K562 (cell line): ENCODE results near the gene TFPT. TPM values are rescaled to one million over a fixed set of nuclear protein-coding genes. Genes with fewer than 3 reads are reported as not detected.

Source experiments
- BMI1 ChIP-seq: fragments of 150-350 bp; IDR thresholded peaks from 2 replicates; pipeline ENCODE4 v1.6.1; 2014; ENCODE audit warnings: low read length
- CCNT2 ChIP-seq: IDR thresholded peaks from 2 replicates; pipeline ENCODE4 v1.6.1; 2011; ENCODE audit warnings: borderline replicate concordance, low read depth, mild to moderate bottlenecking, moderate library complexity, mixed read lengths, low read length; ENCODE audit not compliant: insufficient read length; ENCODE audit errors: extremely low read depth
- CXXC5 ChIP-seq: fragments of 250-450 bp; sonication (Bioruptor Pico); IDR thresholded peaks from 2 replicates; pipeline ENCODE4 v1.8.0; 2022; ENCODE audit warnings: inconsistent platforms, mild to moderate bottlenecking, moderate library complexity
- DDX20 ChIP-seq: fragments of 450-650 bp; IDR thresholded peaks from 2 replicates; pipeline ENCODE4 v1.6.1; 2016; ENCODE audit warnings: missing genetic modification characterization, low read depth, mild to moderate bottlenecking, missing compliant biosample characterization, moderate library complexity
- EWSR1 ChIP-seq: fragments of 450-650 bp; IDR thresholded peaks from 2 replicates; pipeline ENCODE4 v1.6.1; 2018; ENCODE audit warnings: borderline replicate concordance, mild to moderate bottlenecking, low read depth, moderate library complexity; ENCODE audit not compliant: partially characterized antibody
- GABPB1 ChIP-seq: sonication (generic); formaldehyde crosslinking; IDR thresholded peaks from 2 replicates; pipeline ENCODE4 v1.8.0; 2022; ENCODE audit warnings: mild to moderate bottlenecking, missing genetic modification reagents
- JUND ChIP-seq, 2 experiments: IDR thresholded peaks; 2 replicates in 1 of 2; 3 replicates in 1 of 2; pipeline ENCODE4 v1.6.1; 2011; ENCODE audit warnings: borderline replicate concordance in 2 of 2, low read depth in 2 of 2, low read length in 2 of 2, improper control_type of control experiment in 1 of 2, missing biosample characterization in 1 of 2, missing genetic modification characterization in 1 of 2, missing genetic modification reagents in 1 of 2
- KAT7 ChIP-seq: sonication (generic); formaldehyde crosslinking; IDR thresholded peaks from 2 replicates; pipeline ENCODE4 v1.8.0; 2022; ENCODE audit warnings: missing genetic modification reagents, mild to moderate bottlenecking, borderline replicate concordance
- KAT8 ChIP-seq: fragments of 450-650 bp; IDR thresholded peaks from 2 replicates; pipeline ENCODE4 v1.6.1; 2016; ENCODE audit warnings: low read depth, mild to moderate bottlenecking
- KDM4B ChIP-seq, 2 experiments: fragments of 450-650 bp in 1 of 2; sonication (generic) in 1 of 2; IDR thresholded peaks; 2 replicates each; pipeline ENCODE4 v1.6.1; 2016 to 2017; ENCODE audit warnings: borderline replicate concordance in 2 of 2, antibody characterized with exemption in 1 of 2, low read depth in 1 of 2, mild to moderate bottlenecking in 1 of 2
- NR3C1 ChIP-seq: sonication (generic); formaldehyde crosslinking; IDR thresholded peaks from 2 replicates; pipeline ENCODE4 v1.8.1; 2022; ENCODE audit warnings: missing genetic modification reagents
- PML ChIP-seq: IDR thresholded peaks from 2 replicates; pipeline ENCODE4 v1.6.1; 2012; ENCODE audit warnings: low read length, inconsistent platforms
- POLR2AphosphoS5 ChIP-seq: IDR thresholded peaks from 2 replicates; pipeline ENCODE4 v1.6.1; 2011; ENCODE audit warnings: mild to moderate bottlenecking, low read depth, low read length, moderate library complexity; ENCODE audit not compliant: control insufficient read depth, insufficient read depth
- PRPF4 ChIP-seq: fragments of 200-400 bp; formaldehyde crosslinking; IDR thresholded peaks from one replicate; pipeline ENCODE4 v1.6.1; 2017; ENCODE audit warnings: low read length, low read depth, mild to moderate bottlenecking; ENCODE audit not compliant: insufficient read depth, poor library complexity, severe bottlenecking
- RBM14 ChIP-seq: fragments of 200-400 bp; formaldehyde crosslinking; IDR thresholded peaks from 2 replicates; pipeline ENCODE4 v1.6.1; 2018; ENCODE audit warnings: low read depth, mild to moderate bottlenecking, low read length, moderate library complexity, borderline replicate concordance; ENCODE audit not compliant: insufficient read depth
- RNF2 ChIP-seq: sonication (generic); IDR thresholded peaks from 2 replicates; pipeline ENCODE4 v1.6.1; 2016
- SAFB ChIP-seq: fragments of 200-400 bp; formaldehyde crosslinking; IDR thresholded peaks from 2 replicates; pipeline ENCODE4 v1.6.1; 2017; ENCODE audit warnings: low read depth, low read length, borderline replicate concordance
- SP2 ChIP-seq: IDR thresholded peaks from 2 replicates; pipeline ENCODE4 v1.6.1; 2011; ENCODE audit warnings: mild to moderate bottlenecking, low read depth, low read length, moderate library complexity; ENCODE audit not compliant: poor library complexity, severe bottlenecking; ENCODE audit errors: extremely low read depth
- SRSF1 ChIP-seq: fragments of 200-400 bp; formaldehyde crosslinking; IDR thresholded peaks from 2 replicates; pipeline ENCODE4 v1.6.1; 2017; ENCODE audit warnings: mild to moderate bottlenecking, low read depth, low read length, moderate library complexity
- ZC3H11A ChIP-seq: IDR thresholded peaks from 2 replicates; pipeline ENCODE4 v1.6.1; 2012; ENCODE audit warnings: low read depth, low read length, improper control_type of control experiment
- ZNF175 ChIP-seq: fragments of 200-800 bp; sonication (Bioruptor generic); IDR thresholded peaks from 2 replicates; pipeline ENCODE4 v1.6.1; 2016; ENCODE audit warnings: low read depth, mild to moderate bottlenecking, missing genetic modification characterization, missing compliant biosample characterization
- ZNF224 ChIP-seq: sonication (generic); formaldehyde crosslinking; IDR thresholded peaks from 2 replicates; pipeline ENCODE4 v1.8.0; 2022; ENCODE audit warnings: mild to moderate bottlenecking, missing genetic modification reagents
- ZNF57 ChIP-seq: fragments of 450-650 bp; formaldehyde crosslinking; IDR thresholded peaks from 2 replicates; pipeline ENCODE4 v1.4.0; 2020; ENCODE audit warnings: mild to moderate bottlenecking, moderate library complexity
- polyA plus RNA-seq, 8 experiments: library from polyadenylated mRNA; depleted of rRNA in 4 of 8; stranded (reverse) in 5 of 8; unstranded in 3 of 8; fragments of >200 nt; fragmentation: Nextera tagmentation in 2 of 8; fragmentation: Illumina TruSeq in 1 of 8; extraction: Ambion mirVana in 2 of 8; extraction: Trizol in 1 of 8; gene quantifications; 2 replicates each; pipeline versions ENCODE4 v1.2.1 to v1.2.3, GENCODE V29; 2011 to 2014; ENCODE audit warnings: inconsistent platforms in 1 of 8, missing spikeins in 1 of 8
- total RNA-seq, 7 experiments: library from RNA; depleted of rRNA in 6 of 7; stranded (reverse); fragments of >200 nt in 6 of 7; fragmentation: Illumina TruSeq in 2 of 7; extraction: Trizol in 2 of 7; gene quantifications; 2 replicates each; pipeline versions ENCODE4 v1.2.1 to v1.2.3, GENCODE V29; 2011 to 2021; ENCODE audit warnings: low replicate concordance in 1 of 7
- TF ChIP-seq, protein P1 (sequence below): sonication (generic); formaldehyde crosslinking; IDR thresholded peaks from 2 replicates; pipeline ENCODE4 v1.8.0; 2022; ENCODE audit warnings: mild to moderate bottlenecking, low read depth, missing genetic modification reagents
- TF ChIP-seq, protein P2 (sequence below): fragments of 450-650 bp; formaldehyde crosslinking; IDR thresholded peaks from 2 replicates; pipeline ENCODE4 v1.4.0; 2022; ENCODE audit warnings: missing genetic modification characterization

TFPT gene
- total and polyA plus RNA-seq, 9 of the 15 experiments (the other 6 are each of a cell fraction or from before 2014, with no cell fraction given) = 0.72 to 16.4 (median 9.2) TPM

DNA sequence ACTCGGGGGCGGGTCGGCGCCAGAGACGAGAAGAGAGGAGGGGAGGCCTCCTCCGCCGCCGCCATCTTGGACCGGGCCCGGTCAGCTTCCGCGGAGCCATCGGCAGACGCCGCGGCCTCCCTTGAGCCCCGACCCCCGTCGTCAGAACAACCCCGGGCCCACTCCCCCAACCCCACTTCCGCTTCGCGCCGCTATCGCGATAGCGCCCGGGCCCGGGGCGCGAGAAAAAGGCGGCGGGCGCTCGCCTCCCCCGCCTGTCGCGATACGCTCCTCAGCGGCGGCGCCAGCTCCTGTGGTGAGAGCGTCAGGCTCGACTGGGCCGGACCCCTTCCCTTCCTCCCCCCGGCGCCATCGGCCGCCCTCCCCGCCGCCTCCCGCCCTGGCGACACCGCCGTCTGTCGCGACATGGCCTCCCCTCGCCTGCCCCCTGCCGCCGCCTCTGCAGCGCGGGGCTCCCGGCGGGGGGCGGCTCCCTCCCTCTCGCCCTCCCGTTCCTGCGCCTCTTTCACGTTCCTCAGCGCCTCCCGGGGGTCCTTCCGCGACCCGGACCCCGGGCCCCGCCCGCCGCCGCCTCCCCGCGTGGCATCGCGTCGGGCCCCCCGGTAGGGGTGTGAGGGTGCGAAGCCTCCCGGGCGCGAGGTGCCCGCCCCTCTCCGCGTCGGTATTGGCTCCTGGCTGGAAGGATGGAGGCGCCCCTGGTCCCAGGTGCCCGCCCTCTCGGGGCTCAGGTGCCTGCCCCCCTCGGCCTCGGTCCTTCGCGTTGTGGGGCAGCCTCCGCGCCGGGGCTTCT is 22.4 kb upstream of the TFPT start, which contains the start of gene CNOT3 (continued):
- TF ChIP-seq, protein P1, sequence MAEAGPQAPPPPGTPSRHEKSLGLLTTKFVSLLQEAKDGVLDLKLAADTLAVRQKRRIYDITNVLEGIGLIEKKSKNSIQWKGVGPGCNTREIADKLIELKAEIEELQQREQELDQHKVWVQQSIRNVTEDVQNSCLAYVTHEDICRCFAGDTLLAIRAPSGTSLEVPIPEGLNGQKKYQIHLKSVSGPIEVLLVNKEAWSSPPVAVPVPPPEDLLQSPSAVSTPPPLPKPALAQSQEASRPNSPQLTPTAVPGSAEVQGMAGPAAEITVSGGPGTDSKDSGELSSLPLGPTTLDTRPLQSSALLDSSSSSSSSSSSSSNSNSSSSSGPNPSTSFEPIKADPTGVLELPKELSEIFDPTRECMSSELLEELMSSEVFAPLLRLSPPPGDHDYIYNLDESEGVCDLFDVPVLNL = no peak
- TF ChIP-seq CXXC5 (CRISPR knock-in tag) (peak; percentile 37; the same call in 1 of the 2 replicates), PML (peak; percentile 37; the same call in 1 of the 2 replicates), PRPF4 (no peak), GABPB1 (CRISPR knock-in tag) (peak; percentile 59), NR3C1 (CRISPR knock-in tag) (0 out of 2 replicates have a peak, but pooled peaks have one; percentile 41), KDM4B (IDR thresholded peaks at IDR 0.05; ENCODE audit: borderline replicate concordance in 2 of 2, low read depth in 1 of 2) (peak in 1 of 2 experiments; percentile 88; a peak in 1 of 4 replicates), POLR2AphosphoS5 (peak; percentile 54; the same call in 1 of the 2 replicates), SAFB (no peak), EWSR1 (no peak), KAT7 (peak; percentile 64; the same call in 1 of the 2 replicates), SP2 (no peak), ZNF175 (no peak), ZNF224 (no peak), ZC3H11A (no peak), CCNT2 (peak; percentile 45), JUND (IDR thresholded peaks at IDR 0.05; ENCODE audit: borderline replicate concordance, low read depth, low read length) (no peak), JUND (tag; IDR thresholded peaks at IDR 0.05; ENCODE audit: borderline replicate concordance, low read depth, low read length) (no peak), KAT8 (no peak), ZNF57 (CRISPR knock-in tag) (no peak), SRSF1 (no peak), RBM14 (0 out of 2 replicates have a peak, but pooled peaks have one; percentile 50), DDX20 (tag) (no peak), BMI1 (no peak), RNF2 (no peak)
- TF ChIP-seq, protein P2, sequence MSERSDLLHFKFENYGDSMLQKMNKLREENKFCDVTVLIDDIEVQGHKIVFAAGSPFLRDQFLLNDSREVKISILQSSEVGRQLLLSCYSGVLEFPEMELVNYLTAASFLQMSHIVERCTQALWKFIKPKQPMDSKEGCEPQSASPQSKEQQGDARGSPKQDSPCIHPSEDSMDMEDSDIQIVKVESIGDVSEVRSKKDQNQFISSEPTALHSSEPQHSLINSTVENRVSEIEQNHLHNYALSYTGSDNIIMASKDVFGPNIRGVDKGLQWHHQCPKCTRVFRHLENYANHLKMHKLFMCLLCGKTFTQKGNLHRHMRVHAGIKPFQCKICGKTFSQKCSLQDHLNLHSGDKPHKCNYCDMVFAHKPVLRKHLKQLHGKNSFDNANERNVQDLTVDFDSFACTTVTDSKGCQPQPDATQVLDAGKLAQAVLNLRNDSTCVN (CRISPR knock-in tag) = no peak
